Activated CD4-positive, alpha-beta T cell treated with anti-CD3 and anti-CD28 coated beads, Interleukin-10, Interleukin-2, amounts not matched to agents 100 ng/mL and 50 ng/mL, durations not matched to agents 16 hours and 8 hours (primary cell): ENCODE results near the gene TNFSF4.

ENCODE experiments used
- DNase-seq: peaks from one replicate; pipeline ENCODE4 v3.0.0-alpha.2; 2020

The TNFSF4 gene

DNA sequence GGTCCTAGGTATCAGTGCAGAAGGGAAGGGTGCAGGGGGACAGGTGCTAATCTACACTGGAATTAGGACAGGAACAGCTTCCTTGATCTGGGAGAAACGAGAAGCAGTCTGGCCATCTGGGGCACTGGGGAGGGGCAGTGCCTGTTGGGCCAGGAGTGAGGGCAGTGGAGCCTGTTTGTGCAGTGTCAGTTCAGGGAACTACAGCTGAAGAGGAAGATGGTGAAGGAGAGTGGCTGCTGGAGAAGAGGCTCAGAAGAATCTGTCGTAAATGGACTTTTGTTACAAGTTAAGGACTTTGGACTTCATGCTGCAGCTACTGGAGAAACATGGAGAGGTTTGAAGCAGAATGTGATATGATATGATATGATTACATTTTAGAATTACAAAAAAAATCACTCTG is 3.2 kb upstream of the TNFSF4 start:
- no peak for DNase-seq

DNA sequence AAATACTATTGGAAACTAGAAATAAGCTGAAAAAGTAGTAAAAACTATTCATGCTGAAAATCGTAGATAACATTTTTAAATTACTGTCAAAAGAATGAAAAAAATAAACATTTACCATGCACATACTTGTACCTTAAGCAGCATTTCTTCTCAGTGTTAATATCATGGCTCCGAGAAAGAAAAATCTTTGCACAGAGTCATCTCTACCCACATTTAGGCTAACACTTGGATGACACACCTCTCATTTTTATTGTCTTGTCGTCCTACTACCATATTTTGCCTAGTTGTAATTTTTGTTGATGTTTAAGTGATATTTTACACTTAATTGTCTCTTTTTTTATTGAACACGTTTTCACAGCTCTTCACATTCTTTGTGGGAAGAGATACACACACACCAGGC is 1.7 kb upstream of the TNFSF4 start:
- peak; percentile 8 for DNase-seq

DNA sequence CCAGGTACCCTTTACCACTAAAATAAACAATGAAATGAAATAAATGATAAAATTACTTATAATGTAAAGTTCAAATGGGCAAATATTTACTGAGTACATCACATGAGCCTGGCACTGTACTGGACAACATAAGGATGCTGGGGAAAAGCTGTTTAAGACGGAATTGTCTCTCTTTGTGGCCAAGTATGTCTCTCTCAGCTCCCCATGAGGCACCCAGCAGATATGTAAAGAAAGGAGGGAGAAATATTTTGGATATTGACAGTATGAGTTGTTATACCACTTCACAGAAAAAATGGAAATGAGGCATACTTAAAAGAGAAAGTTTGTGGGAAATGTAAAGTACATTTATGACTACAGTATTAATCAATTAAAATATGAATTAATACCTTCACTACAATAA is 1.0 kb upstream of the TNFSF4 start:
- no peak for DNase-seq

- DNase-seq, result peak; percentile 40
Measured at GRCh38 chr1:173205146-173206051, 1.7 kb downstream of the TNFSF4 start.

GRCh38 chr1:173204693-173205092 is 2.4 kb downstream of the TNFSF4 start:
- DNase-seq, result no peak

DNA sequence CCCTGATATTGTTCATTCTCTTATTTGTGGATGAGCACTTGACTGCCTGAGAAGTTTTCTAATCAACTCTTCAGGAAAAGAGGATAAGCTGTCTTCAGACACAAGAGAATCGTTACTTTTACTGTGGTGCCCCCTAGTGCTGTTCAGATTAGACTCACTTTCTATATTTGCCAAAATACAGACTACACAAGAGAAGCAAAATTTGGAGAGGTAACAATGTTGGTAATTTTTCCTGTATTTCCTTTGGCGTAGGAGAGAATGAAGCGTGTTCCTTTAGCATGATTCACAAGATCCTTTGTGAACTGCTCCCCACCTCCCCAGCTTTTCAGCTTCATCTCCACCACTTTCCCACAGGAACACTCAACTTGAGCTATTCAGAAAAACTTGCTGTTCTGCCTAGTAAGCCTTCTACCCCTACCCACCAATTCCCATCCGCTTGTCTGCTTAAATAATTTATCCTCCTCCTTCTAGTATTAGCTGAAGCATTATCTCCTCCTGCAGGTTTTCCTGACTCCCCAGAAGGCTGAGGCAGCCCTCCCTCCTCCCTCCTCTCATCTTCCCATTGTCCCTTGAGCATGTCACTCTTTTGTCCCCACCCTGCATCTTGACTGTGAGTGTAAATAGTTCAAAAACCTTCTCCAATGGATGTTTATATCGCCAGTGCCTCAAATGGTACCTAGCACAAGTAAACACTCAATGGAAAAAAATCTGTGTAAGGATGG is 4.5 kb downstream of the TNFSF4 start:
- peak; percentile 30 for DNase-seq

DNA sequence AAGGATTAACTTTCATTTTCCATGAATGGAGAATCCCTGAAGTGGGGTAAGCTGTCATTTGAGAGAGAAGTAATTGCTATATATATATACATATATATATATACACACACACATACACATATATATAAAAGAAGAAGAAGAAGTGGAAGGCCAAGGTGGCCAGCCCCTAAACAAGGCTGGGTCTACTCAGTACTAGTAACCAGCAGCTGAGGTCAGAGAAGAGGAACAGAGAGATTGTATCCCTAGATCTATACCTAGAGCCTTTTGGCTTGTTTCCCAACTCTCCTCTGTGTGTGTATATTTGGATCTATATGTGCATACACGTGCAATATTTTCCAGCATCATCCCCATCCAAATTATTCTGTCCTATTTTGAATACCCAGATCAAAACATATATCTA is 5.2 kb downstream of the TNFSF4 start:
- no peak for DNase-seq

DNA sequence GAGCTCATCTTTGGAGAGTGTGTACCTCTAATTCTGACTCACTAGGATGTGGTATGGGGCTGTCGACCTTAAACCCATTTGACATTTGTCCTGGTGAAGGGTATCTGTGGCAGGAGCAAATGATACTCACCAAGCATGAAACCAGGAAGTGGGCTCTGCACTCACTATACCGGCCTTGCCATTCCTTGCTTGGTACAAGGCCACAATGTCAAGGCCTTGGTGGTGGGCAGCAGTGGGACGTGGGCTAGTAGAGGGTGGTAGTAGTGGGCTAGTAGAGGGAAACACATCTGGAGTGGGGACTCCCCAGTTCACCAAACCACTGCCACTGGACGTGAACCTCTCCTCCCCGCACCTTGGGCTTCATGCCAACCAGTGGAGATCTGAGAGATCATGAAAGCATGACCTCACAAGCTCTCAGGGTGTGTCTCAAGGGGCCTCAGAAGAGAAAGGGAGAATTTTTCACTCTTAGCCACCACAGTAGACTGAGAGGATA is 11.5 kb downstream of the TNFSF4 start:
- DNase-seq, result peak; percentile 61

DNA sequence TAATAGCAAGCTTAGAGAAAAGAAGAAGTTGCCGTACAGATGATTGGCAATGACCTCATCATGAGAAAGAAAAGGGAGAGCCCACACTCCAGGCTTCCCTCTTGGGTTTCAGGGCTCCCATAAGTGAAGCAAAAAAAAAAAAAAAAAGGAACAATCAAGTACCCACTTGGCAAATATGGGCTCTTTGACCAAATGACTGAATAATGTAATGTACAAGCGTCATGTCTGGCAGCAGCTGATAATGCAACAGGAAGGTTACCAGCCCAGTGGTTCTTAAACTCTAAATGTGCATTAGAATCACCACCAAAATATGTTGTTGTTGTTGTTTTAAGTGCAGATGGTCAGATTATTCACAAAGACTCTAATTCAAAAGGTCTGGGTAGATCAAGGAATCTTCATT is 13.5 kb downstream of the TNFSF4 start:
- DNase-seq, result no peak

GRCh38 chr1:173191011-173191705 is 16.0 kb downstream of the TNFSF4 start:
- no peak for DNase-seq

DNA sequence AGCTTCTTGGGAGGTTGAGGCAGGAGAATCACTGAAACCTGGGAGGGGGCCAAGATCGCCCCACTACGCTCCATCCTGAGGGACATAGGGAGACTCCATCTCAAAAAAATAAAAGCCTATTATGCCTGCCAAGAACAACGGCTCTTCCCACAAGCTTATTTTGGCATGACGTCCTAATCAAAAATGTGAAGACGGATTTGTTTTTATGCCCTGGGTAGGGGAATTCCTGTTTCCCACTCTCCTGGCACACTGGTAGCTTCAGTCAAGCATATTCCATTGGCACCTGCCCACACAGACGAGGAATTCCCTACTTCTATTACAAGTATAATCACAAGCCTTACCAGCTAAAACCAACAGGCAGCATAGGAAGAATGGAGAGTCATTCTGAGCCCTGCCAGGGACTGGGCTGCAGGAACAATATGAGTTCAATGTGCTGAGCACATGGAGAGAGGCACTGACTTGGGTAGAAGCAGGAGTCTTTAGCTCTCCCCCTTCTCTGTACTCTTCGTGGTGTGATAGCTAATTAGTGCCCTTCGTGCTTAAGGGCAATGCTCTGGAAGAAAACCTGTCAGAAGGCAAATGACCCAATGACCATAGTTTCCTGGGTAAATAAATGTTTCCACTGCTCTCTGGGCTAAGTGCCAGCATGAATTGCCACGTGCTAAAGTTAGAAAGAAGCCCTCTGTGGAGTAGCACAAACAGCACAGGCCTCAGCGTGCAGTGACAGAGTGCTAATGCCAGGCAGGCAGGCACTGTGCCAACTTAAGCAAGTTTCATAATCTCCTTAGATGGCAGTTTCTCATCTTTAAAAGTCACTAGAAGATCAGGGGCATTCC is 16.8 kb downstream of the TNFSF4 start:
- DNase-seq, result no peak

DNA sequence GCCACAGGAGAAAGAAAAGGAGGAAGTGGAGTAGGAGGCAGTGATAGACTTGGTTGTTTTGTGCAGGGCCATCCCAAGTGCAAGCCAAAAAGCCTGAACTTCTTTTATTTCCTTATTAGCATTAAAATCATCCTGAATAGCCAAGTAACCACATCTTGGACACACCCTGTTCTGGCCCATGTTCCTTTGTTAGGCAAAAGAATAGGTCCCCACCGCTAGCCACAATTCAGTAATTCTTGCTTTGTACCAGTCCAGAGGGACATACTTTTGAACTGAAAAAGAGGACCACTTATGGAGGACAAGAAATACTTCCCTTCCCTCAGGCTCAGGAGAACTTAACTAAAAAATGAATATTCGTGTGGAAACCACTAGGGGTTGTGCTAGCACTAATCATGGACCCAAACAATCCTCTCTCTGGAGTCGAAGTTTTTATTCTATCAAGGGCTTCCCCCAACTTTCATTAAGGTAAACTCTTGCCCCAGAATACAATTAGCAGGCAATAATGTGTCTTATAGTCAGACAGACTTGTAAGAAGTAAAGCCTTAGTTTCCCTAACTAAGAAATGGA is 19.4 kb downstream of the TNFSF4 start:
- no peak for DNase-seq

GRCh38 chr1:173181791-173182190 is 25.3 kb downstream of the TNFSF4 start:
- no peak for DNase-seq

GRCh38 chr1:173176246-173176645 is 30.9 kb downstream of the TNFSF4 start:
- no peak for DNase-seq

- DNase-seq, result no peak
Measured at GRCh38 chr1:173175514-173176145, 31.5 kb downstream of the TNFSF4 start.

- DNase-seq, result no peak
Measured at GRCh38 chr1:173173388-173173787, 33.7 kb downstream of the TNFSF4 start.

- no peak for DNase-seq
Measured at GRCh38 chr1:173171152-173171551, 36.0 kb downstream of the TNFSF4 start.

GRCh38 chr1:173168941-173169340 is 38.2 kb downstream of the TNFSF4 start:
- no peak for DNase-seq

DNA sequence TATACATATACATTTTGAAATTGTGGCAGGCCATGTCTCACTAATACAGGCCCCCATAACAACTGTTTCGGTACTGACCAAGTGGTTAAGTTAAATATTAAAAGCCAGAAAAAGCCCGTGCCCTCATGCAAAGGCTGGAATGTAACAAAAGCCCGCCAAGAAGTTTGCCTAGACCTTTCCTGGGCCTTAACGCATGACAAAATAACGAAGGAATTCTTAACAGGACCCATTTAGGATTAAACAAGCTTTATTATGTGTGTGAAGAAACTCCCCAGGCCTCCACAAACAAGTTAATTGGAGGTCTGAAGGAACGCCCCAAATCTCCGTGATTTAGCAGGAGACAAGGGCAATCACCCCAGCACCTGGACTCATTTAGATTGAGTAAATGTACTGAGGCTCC is 42.4 kb downstream of the TNFSF4 start:
- DNase-seq, result no peak

DNA sequence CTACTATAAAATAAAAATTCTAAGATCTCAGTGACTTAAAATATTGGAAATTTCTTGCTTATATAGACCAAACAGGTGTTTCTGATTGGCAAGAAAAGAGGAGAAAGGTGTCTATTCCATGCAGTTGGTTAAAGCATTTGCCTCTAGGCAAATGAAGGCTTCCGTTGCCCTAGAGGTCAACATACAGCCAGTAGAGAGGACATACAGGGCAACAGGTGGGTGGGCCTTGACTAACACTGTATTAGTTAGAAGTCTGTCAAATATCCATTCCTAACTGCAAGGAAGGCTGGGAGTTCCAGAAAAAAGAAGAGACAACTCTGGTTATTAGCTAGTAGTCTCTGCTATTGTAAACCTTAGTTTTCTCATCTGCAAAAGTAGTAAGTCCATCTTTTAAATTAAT is 43.0 kb downstream of the TNFSF4 start:
- no peak for DNase-seq

DNA sequence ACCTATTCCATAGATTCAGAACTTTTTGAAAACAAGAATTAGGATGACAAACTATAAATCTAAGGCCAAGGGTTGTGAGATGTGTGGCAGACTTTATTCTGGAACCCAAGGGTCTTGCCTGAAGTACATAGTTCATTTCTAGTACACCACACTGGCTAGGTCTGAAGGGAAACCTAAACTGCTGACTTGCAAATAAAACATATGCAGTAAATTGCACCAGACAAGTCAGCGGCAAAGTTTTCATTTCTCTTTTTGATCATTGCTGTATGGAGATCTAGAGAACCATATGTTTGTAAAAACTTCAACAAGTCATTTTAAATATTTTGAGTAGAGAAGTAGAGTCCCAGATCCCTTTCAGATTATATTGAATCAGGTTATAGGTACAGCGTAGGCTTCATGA is 43.9 kb downstream of the TNFSF4 start:
- no peak for DNase-seq

GRCh38 chr1:173162601-173163000 is 44.5 kb downstream of the TNFSF4 start:
- DNase-seq, result no peak
